ENCODE data around the gene CAV2.

DNA sequence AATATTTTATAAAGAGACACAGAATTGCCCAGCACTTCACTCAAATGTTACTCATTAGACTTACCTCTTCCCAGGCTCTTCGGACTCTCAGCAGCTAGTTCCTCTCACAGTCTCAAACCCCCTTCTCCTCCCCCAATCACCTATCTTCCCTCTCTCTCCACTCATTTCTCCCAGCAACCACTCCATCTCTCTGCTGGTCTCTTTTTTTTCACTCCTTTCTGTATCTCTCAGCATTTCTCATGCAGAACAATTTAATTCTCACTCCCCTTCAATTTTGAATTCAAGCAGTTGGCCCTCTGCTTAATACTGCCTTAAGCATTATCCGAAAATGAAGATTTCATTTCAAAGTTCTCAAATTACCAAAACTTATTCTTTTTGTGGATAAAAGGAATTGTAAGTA, 34.4 kb upstream of the CAV2 start:
- TF ChIP-seq, protein P1, sequence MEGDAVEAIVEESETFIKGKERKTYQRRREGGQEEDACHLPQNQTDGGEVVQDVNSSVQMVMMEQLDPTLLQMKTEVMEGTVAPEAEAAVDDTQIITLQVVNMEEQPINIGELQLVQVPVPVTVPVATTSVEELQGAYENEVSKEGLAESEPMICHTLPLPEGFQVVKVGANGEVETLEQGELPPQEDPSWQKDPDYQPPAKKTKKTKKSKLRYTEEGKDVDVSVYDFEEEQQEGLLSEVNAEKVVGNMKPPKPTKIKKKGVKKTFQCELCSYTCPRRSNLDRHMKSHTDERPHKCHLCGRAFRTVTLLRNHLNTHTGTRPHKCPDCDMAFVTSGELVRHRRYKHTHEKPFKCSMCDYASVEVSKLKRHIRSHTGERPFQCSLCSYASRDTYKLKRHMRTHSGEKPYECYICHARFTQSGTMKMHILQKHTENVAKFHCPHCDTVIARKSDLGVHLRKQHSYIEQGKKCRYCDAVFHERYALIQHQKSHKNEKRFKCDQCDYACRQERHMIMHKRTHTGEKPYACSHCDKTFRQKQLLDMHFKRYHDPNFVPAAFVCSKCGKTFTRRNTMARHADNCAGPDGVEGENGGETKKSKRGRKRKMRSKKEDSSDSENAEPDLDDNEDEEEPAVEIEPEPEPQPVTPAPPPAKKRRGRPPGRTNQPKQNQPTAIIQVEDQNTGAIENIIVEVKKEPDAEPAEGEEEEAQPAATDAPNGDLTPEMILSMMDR (conservative IDR thresholded peaks at IDR 0.05; ENCODE audit: low read length): no peak
- no peak for TF ChIP-seq EZH2phosphoT487 (IDR thresholded peaks at IDR 0.05; ENCODE audit: borderline replicate concordance, low read depth, low read length)
